NCI-H2196 treated with DMSO at 0.1 percent for 48 hours (cell line): Measurements from ENCODE around the gene ECEL1.
"Not testable (repeated sequence)": the region's sequence is repeated elsewhere in the genome, so short reads cannot be mapped to it uniquely, and the experiment has no call there.

Experiments
- DNase-seq: peaks from one replicate; lab custom pipeline; 2025; ENCODE audit not compliant: unreplicated experiment; lab: John Stamatoyannopoulos, UW

The ECEL1 gene

GRCh38 chr2:232443669-232444408 lies 43.8 kb downstream of the ECEL1 start:
- DNase-seq = not testable (repeated sequence)

- DNase-seq = not testable (repeated sequence)
Measured at GRCh38 chr2:232443047-232443446, 44.6 kb downstream of the ECEL1 start.

GRCh38 chr2:232442431-232442830 lies 45.2 kb downstream of the ECEL1 start:
- not testable (repeated sequence) for DNase-seq

DNA sequence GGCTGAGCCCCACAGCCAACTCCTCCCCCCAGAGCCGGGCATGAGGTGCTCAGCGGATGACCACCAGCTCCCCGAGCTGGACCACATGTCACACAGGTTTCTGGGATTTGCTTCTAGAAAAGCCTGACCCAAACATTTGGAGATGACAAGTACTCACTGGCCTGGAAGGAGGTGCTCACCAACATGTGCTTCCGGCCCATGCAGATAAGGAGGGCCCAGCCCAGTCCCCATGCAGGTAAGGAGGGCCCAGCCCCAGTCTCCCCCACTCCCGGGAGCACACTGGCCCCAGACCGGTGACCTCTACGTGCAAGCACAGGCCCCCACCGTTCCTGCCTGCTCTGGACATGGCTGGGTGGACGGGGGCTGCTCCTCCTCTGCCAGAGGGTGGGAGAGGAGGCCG lies 45.7 kb downstream of the ECEL1 start:
- not testable (repeated sequence) for DNase-seq

DNA sequence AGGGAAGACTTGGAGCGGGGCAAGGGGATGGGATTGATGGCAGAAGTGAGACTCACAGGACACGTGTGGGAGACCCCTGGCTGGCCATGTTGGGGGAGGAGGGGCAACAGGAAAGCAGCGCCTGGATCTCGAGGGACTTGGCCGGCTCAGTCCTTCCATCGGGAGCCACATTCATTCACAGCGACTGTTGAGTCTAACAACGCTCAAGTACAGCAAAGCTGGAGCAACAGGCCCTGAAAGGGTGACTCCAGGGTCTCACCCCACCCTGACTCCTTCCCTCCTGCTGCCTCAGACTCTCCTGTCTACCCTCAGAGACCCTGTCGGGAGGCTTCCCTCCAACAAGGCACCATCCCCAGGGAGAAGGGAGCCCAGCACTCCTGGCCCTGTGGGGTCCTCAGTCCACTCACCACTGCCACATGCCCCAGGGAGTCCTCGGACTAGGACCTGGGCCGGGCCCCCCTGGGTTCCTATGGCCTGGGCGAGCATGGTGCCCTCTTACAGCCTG lies 46.4 kb downstream of the ECEL1 start:
- DNase-seq = no peak

DNA sequence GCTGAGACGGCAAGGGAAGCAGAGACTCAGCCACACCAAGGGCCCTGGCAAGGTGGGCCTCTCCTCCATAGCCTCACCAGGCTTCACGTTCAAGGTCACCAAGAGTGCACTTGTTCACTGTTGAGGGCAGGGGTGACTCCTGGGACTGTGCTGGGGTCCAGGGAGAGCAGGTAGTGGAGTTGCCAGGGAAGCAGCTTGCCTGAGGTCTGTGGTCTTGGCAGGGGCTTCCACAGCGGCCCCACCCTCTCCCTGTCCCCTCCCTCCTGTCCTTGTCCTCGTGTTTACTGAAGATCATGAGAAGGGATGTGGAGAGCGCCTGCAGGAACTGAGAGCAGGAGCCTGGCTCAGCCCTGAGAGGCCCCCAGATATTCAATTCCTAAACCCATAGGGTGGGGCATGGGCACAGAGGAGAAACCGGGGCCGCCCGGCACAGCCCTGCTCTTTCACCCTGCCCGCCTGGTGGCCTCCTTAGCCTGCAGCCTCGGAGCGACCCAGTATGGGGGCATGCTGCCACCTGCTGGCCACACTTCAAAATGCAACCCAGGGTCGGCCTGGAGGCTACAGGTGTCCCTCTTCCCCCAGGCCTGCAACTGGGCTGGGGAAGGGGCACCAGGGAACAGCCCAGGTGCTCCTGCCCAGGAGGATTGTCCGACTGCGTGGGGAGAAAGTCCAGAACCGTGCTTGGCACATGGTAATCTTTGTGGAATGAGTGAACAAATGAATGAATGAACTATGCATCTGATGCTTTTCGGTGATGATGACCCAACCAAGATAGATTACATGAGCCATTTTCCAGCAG lies 47.2 kb downstream of the ECEL1 start:
- DNase-seq = peak; percentile 48

- DNase-seq = no peak
Measured at GRCh38 chr2:232439758-232440135, 47.9 kb downstream of the ECEL1 start.

DNA sequence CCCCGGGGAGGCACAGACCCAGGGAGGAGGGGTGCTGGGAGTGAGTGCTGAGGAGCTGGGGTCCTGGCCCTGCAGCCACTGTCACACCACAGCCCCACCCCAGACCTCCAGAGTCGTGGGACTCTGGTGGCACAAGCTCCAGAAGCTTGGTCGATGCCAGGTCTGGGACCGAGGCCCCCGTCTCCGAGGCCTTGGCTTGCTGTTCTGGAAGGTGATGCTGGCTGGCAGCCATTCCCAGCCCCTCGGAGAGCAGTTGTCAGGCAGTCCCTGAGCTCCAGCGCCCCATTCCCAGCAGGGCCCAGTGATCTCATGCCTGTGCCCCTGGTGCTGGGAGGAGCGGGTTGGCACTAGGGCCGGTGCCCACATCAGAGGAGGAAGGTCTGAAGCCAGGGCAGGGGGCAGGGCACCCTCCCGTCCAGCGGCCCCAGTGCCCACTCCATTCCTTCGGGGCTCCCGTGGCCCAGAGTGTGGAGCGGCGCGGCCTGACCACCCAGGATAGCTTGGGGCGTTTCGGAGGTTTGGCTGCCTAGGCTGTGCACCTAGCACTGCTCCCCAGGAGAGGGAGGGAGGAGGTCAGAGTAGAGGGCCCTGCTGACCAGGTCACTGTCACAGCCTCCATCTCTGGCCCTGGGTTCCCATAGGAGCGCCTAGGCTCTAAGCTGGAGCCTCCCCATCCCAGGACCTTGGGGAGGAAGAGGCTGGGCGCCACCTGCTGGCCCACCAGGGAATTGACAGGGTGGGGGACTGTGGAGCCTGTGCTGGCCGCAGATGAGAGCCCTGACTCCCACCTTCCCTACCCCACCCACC lies 48.5 kb downstream of the ECEL1 start:
- DNase-seq = no peak

- DNase-seq = no peak
Measured at GRCh38 chr2:232438091-232438490, 49.5 kb downstream of the ECEL1 start.

GRCh38 chr2:232437195-232437571 lies 50.5 kb downstream of the ECEL1 start:
- DNase-seq = no peak

DNA sequence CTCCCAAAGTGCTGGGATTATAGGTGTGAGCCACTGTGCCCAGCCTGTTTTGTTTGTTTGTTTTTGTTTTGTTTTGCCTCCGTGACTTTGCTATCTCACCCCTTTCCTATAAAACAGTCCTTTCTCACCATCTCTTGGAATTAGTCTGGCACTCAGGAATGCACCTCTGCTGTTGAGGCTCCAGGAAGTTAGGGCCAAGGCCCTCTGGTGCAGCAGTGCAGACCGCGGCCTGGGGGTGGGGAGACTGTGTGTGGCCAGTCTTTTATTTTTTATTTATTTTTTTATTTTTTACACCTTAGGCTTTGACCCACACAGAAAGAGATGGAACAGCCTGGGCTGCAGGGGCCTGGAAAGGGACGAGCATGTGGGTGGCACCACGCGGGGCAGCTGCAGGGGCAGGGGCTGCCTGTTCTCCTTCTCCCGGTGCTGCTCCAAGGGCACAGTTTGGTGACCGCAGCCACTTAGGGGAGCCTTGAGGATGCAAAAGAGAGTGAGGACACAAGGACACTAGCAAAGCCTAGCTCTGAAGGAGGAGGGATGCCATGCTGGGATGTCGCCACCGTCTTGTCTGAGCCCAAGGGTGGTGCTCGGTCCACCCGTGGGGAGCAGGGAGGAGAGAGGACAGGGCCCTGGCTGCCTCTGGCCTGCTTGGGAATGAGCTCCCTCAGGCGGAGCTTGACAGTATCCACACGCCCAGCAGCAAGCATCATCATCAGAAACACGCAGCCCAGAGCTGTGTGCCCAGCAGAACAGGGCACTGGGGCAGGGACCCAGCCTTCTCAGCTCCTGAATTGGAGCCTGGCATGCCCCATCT lies 51.0 kb downstream of the ECEL1 start:
- DNase-seq = no peak

GRCh38 chr2:232435805-232436204 lies 51.8 kb downstream of the ECEL1 start:
- DNase-seq = no peak

- DNase-seq = no peak
Measured at GRCh38 chr2:232435375-232435648, 52.3 kb downstream of the ECEL1 start.

DNA sequence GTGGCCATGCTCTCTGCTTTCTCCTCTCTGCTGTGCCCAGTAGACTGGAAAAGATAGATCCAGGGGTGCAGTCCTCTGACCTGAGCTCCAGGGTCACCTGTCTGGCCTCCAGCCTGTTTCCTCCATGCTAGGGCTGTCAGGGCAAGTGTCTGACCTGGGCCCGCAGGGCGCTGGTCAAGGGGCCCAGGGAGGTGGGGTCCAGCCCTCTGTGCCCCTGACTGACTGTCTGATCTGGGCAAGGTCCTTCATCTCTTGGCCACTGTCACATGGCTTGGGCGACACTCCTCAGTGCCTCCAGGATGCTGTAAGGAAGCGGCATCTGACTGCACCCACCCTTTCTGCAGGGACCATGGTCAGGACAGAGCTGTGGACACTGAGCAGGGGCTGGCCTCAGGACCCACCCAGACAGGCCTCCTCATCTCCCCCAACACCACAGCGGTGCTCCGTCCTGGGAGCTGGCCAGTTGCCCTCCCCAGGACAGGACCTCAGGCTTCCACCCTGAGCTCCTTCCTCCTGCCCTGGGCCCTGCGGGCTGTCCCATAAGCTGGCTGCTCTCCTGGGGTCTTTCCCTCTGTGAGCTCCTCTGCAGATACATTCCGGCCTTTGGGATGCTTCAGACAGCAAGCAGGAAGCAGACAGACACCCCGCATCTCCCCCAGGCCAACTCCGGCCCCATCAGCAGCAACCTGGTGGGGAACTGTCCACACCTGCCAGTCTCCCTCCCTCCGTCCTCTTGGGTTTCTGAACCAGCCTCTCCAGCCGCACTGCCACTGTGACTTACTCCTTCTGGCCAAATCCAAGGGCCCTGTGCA lies 52.9 kb downstream of the ECEL1 start:
- DNase-seq = no peak

DNA sequence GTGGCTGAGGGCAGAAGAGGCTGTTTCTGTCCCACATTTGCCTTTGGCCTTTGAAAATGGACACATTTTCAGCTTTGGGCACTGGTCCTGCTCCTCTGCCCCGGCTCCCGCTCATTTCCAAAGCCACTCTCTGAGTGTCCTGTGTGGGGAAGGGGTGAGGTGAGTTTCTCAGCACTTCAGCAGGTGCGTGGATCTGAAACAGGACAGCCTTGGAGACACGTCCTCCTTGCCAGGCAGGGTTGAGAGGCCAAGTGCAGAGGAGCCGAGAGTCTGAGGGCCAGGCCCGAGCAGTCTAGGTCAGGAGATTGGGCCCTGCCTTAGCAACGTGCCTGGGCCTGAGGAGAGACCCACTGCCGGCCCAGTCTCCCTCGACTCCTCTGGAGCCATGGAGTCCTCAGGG lies 53.5 kb downstream of the ECEL1 start:
- DNase-seq = no peak

DNA sequence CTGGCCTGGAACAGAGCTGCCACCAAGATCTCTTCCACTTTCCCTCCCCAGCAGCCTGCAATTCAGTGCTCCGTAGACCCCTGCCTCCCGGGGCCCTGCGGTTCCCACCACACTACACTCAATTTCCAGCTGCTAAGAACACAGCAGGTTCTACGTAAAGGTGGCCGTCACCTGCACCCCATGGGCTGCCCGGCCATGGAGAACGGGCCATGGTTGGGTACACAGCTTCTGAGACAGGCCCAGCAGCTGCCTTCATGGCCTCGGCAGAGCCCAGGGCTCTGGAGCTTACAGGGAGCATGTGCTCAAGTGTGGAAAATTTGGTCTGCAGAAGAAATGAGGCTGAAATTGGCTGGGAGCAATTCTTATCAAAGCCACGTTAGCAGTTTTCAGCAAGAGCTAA lies 54.0 kb downstream of the ECEL1 start:
- DNase-seq = not testable (repeated sequence)

DNA sequence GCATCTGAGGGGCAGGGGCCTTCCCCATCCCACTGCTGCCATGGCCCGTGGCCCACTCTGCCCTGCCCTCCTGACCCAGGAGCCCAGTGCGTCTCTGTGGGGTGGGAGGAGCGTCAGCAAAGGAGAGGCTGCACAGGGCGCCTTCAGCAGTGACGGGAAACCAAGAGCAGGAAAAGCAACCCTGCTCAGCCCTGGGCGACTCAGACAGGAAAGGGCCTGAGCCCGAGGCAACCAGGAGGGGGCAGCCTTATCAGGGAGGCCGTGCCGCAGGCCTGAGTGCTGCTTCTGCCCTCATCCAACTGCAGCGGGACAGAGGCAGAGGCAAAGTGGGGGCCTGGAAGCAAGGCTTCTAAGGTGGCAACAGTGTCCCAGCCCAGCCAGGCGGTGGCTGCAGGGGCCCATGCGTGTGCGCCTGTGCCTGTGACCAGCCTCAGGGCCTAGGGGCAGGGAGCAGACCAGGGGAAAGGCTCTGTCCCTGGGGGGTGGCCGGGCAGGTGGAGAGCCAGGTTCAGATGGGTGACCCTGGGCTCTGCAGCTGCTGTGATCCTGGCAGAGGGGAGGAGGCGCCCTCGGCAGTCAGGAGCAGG lies 54.9 kb downstream of the ECEL1 start:
- DNase-seq = no peak

- no peak for DNase-seq
Measured at GRCh38 chr2:232431705-232432590, 55.7 kb downstream of the ECEL1 start.
